PC-3 (cell line): Measurements from ENCODE around the gene ADARB2.

Experiments used
- CTCF ChIP-seq: fragments of 300-600 bp; sonication (generic); conservative IDR thresholded peaks from 2 replicates; pipeline ENCODE4 v1.5.1; 2017; ENCODE audit warnings: antibody characterized with exemption, low read depth, mild to moderate bottlenecking, low read length
- EZH2 ChIP-seq: fragments of 300-600 bp; sonication (generic); IDR thresholded peaks from one replicate; pipeline ENCODE4 v1.6.1; 2017; ENCODE audit warnings: antibody characterized with exemption, mild to moderate bottlenecking, low read length; ENCODE audit not compliant: unreplicated experiment

DNA sequence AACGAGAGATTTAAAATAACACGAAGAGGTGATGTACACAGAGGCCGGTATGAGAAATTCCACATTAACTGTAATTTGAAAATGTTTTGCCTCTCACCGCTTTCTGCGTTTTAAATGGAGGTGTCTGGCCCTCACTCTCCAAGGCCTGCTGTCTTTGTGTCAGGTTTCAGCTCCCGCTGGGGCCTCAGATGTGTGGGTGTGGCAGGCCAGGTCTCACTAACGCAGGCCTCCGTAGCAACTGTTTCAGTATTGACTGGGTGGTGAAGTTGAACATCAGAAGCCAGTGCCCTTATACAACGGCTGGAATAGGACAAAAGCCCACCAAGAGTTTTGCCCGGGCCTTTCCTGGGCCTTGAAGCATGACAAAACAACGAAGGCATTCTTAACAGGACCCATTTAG, 303.1 kb downstream of the ADARB2 start:
- TF ChIP-seq CTCF (no peak), EZH2 (no peak)
